Peyer's patch (tissue), 4 donors: ENCODE data around the gene AGAP1.

Experiments
- POLR2A ChIP-seq, 2 donors: fragments of 450-650 bp; IDR thresholded peaks; one replicate each; pipeline ENCODE4 v1.5.1; 2017; ENCODE audit warnings: antibody characterized with exemption in 2 of 2, mild to moderate bottlenecking in 2 of 2, moderate library complexity in 2 of 2
- TF ChIP-seq, protein P1 (sequence below), 6 experiments: fragments of 450-650 bp in 4 of 6; fragments of 200-600 bp in 2 of 6; sonication (generic) in 1 of 6; IDR thresholded peaks; one replicate each; pipeline ENCODE4 v1.5.1; 2017 to 2019; ENCODE audit warnings: antibody characterized with exemption in 6 of 6, mild to moderate bottlenecking in 3 of 6, moderate library complexity in 1 of 6

DNA sequence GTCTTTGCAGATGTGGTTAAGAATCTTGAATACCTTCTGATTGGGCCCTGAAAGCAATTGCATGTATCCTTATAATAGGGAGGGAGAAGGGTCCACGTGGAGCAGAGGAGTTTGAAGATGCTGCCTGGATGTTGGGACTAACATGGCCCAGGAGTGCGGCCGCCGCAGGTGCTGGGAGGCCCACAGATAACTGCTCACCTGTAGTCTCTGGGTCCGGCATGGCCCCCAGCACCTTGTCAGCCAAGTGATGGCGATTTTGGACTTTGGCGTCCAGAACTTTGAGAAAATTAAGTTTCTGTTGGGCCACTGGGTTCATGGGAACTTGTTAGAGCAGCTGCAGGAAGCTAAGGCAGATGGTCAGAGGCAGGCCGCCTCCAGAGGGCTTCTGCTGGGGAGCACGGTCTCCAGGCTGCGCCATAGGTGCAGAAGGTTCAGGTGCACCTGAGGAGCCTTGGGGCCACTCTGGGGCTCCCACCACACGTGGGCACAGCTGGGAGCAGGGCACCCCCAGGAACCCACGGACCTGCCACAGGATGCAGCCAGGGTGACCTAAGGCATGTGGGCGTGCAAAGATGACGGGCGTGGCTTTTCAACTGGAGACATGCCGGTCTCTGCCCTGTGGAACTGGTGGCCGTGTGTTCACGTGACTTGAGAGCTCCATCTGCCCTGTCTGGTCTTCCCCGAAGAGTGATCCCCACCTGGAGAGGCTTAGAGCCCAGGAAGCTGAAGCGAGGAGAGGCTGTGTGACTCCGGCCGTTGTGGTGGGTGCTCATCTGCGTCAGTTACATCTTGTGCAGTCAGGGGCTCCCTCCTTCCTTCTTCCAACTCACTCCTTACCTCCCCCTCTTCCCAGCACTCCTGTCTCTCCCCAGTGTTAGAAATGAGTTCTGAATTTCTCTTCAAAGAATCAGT, 277.3 kb downstream of the AGAP1 start:
- TF ChIP-seq, protein P1, sequence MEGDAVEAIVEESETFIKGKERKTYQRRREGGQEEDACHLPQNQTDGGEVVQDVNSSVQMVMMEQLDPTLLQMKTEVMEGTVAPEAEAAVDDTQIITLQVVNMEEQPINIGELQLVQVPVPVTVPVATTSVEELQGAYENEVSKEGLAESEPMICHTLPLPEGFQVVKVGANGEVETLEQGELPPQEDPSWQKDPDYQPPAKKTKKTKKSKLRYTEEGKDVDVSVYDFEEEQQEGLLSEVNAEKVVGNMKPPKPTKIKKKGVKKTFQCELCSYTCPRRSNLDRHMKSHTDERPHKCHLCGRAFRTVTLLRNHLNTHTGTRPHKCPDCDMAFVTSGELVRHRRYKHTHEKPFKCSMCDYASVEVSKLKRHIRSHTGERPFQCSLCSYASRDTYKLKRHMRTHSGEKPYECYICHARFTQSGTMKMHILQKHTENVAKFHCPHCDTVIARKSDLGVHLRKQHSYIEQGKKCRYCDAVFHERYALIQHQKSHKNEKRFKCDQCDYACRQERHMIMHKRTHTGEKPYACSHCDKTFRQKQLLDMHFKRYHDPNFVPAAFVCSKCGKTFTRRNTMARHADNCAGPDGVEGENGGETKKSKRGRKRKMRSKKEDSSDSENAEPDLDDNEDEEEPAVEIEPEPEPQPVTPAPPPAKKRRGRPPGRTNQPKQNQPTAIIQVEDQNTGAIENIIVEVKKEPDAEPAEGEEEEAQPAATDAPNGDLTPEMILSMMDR (IDR thresholded peaks at IDR 0.05): no peak
- no peak for TF ChIP-seq POLR2A (IDR thresholded peaks at IDR 0.05)
